Cardiac muscle cell (in vitro differentiated cells and primary cell): ENCODE data around the gene SLC35A4. TPM values are rescaled to one million over a fixed set of nuclear protein-coding genes. Genes with fewer than 3 reads are reported as not detected.
"Not testable (repeated sequence)": the region's sequence is repeated elsewhere in the genome, so short reads cannot be mapped to it uniquely, and the experiment has no call there.

ENCODE experiments used
- DNase-seq, 2 donors: peaks; one replicate each; pipeline versions ENCODE4 v3.0.0 to v3.0.0-alpha.2; 2010 to 2017; ENCODE audit warnings: low read depth in 1 of 2, low spot score in 1 of 2
- H3K27ac ChIP-seq: fragments of 200-600 bp; sonication (generic); 2 replicates; pipeline ENCODE4 v1.5.1; 2016
- H3K27me3 ChIP-seq: fragments of 200-600 bp; sonication (generic); 2 replicates; pipeline ENCODE4 v1.6.0; 2016; ENCODE audit warnings: control low read depth
- H3K36me3 ChIP-seq: fragments of 200-600 bp; sonication (generic); 2 replicates; pipeline ENCODE4 v1.5.1; 2016; ENCODE audit warnings: control low read depth
- H3K4me1 ChIP-seq: fragments of 200-600 bp; sonication (generic); 2 replicates; pipeline ENCODE4 v1.8.1; 2017; ENCODE audit warnings: low read depth, mild to moderate bottlenecking, mixed run types
- H3K4me3 ChIP-seq: fragments of 200-600 bp; sonication (generic); 2 replicates; pipeline ENCODE4 v1.5.1; 2016; ENCODE audit warnings: mild to moderate bottlenecking
- H3K9me3 ChIP-seq: fragments of 200-600 bp; sonication (generic); 2 replicates; pipeline ENCODE4 v1.5.1; 2017; ENCODE audit warnings: low read depth, mild to moderate bottlenecking, control low read depth
- CTCF ChIP-seq: IDR thresholded peaks from 2 replicates; pipeline ENCODE4 v1.5.1; 2012; ENCODE audit warnings: low read depth, mild to moderate bottlenecking, low read length
- polyA plus RNA-seq: library from polyadenylated mRNA; unstranded; fragments of >200 nt; fragmentation: Nextera tagmentation; extraction: Ambion mirVana; gene quantifications from 2 replicates; pipeline ENCODE4 v1.2.1, GENCODE V29; 2016
- total RNA-seq: library from RNA; depleted of rRNA; stranded (reverse); fragments of >200 nt; gene quantifications from 2 replicates; pipeline ENCODE4 v1.2.3, GENCODE V29; 2016

Gene SLC35A4
- total and polyA plus RNA-seq, 2 experiments from 2014 or later = 32.3 to 80.7 TPM

GRCh38 chr5:140602147-140602546 lies 37.5 kb downstream of the SLC35A4 start:
- TF ChIP-seq CTCF = no peak
- DNase-seq = no peak
- H3K4me3 ChIP-seq = no peak overlapping the region
- H3K36me3 ChIP-seq = no peaks in the 10 kb centered on the region
- H3K9me3 ChIP-seq = no peaks in the 10 kb centered on the region
- no peaks in the 10 kb centered on the region for H3K27me3 ChIP-seq
- no peaks in the 10 kb centered on the region for H3K4me1 ChIP-seq
- H3K27ac ChIP-seq = no peak overlapping the region

GRCh38 chr5:140603446-140603698 lies 38.7 kb downstream of the SLC35A4 start:
- not testable (repeated sequence) for H3K27me3 ChIP-seq, H3K36me3 ChIP-seq, H3K4me3 ChIP-seq

GRCh38 chr5:140603734-140604133 lies 39.1 kb downstream of the SLC35A4 start:
- no peak overlapping the region for H3K27ac ChIP-seq
- no peaks in the 10 kb centered on the region for H3K27me3 ChIP-seq
- DNase-seq = no peak
- no peaks in the 10 kb centered on the region for H3K36me3 ChIP-seq
- H3K4me1 ChIP-seq = no peaks in the 10 kb centered on the region
- no peak for TF ChIP-seq CTCF
- no peaks in the 10 kb centered on the region for H3K9me3 ChIP-seq
- H3K4me3 ChIP-seq = no peak overlapping the region

More at GRCh38 chr5:140603446-140603698, 38.7 kb downstream of the SLC35A4 start:
- H3K27ac ChIP-seq, H3K9me3 ChIP-seq, H3K4me1 ChIP-seq, DNase-seq: not testable (repeated sequence)

GRCh38 chr5:140605879-140606278 lies 41.3 kb downstream of the SLC35A4 start:
- no peaks in the 10 kb centered on the region for H3K36me3 ChIP-seq
- H3K4me3 ChIP-seq = no peak overlapping the region
- no peak for TF ChIP-seq CTCF
- no peaks in the 10 kb centered on the region for H3K9me3 ChIP-seq
- no peaks in the 10 kb centered on the region for H3K4me1 ChIP-seq
- H3K27ac ChIP-seq = no peak overlapping the region
- DNase-seq = no peak
- no peaks in the 10 kb centered on the region for H3K27me3 ChIP-seq

DNA sequence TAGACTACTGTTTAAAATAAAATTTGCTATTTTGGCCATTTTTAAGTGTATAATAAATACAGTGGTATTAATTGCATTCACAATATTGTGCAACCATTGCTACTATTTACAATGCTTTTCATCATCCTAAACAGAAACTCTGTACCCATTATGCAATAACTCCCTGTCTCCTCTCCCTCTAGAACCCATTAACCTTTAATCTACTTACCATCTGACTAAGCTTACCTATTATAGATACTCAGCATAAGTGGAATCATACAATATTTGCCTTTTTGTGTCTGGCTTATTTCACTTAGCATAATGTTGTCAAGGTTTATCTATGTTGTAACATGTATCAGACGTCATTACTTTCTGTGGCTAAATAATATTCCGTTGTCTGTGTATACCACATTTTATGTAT lies 42.4 kb downstream of the SLC35A4 start:
- Histone ChIP-seq H3K4me1 (no peaks in the 10 kb centered on the region), H3K4me3 (no peak overlapping the region), H3K9me3 (no peaks in the 10 kb centered on the region), H3K36me3 (no peaks in the 10 kb centered on the region), H3K27me3 (no peaks in the 10 kb centered on the region), H3K27ac (no peak overlapping the region)
- no peak for TF ChIP-seq CTCF
- DNase-seq = peak in 1 of 2 donors; percentile 34

DNA sequence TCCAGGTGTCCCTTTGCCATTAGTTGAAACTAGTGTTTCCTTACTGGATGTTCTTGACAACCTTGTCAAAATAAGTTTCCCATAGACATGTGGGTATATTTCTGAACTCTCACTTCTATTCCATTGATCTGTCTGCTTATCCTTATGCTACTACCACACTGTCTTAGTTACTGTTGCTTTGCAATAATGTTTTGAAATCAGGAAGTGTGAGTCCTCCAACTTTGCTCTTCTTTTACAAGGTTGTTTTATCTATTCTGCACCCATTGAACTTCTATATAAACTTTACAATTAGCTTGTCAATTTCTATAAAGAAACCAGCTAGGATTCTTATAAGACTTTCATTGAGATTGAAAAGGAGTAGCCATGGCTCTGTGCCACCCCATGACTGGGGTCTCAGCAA lies 44.1 kb downstream of the SLC35A4 start:
- no peak for TF ChIP-seq CTCF
- H3K36me3 ChIP-seq = no peaks in the 10 kb centered on the region
- no peak for DNase-seq
- no peaks in the 10 kb centered on the region for H3K27me3 ChIP-seq
- no peaks in the 10 kb centered on the region for H3K4me1 ChIP-seq
- H3K9me3 ChIP-seq = no peaks in the 10 kb centered on the region
- no peak overlapping the region for H3K4me3 ChIP-seq
- no peak overlapping the region for H3K27ac ChIP-seq
